Stimulated activated CD4-positive, alpha-beta T cell treated with anti-CD3 and anti-CD28 coated beads, Interleukin-4, amount 100 ng/mL, for 1 hour (primary cell): Measurements from ENCODE around the gene SPATA2.
"Not testable (repeated sequence)": the region's sequence is repeated elsewhere in the genome, so short reads cannot be mapped to it uniquely, and the experiment has no call there.

Experiments used
- DNase-seq: peaks from one replicate; pipeline ENCODE4 v3.0.0-alpha.2; 2020

SPATA2 gene

GRCh38 chr20:49882171-49882970 is 33.0 kb downstream of the SPATA2 start:
- no peak for DNase-seq

DNA sequence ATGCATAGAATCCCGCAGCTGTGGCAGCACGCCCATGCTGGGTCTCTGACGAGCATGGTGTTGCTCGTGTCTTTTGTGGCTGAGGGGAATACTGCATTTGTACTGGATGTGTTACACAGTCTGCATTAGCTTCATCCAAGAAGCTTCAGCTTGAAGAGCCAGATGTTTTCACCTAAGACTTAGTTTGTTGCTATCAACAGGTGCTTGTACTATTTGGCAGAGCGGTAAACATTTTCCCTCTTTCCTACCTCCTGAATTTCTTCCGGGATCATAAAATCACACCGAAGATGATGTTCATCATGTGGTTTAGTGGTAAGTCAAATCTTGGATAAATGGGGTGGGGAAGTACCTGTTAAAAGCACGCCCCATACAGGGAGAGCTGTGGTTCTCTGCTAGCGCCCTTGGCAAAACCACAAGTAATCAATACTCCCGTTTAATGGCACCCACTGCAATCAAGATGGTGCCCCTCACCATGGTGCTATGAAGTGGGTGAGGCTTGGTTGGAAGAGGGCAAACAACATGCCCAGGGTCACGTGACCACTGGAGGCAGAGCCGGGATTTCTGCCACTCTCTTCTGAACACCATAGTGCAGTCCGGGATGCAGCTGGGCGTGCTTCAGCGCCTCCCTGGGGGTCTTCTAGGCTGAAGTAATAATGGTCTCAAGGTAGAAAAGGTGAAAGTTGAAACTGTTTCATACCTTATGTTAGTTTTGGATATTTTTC is 34.4 kb downstream of the SPATA2 start:
- DNase-seq: no peak

DNA sequence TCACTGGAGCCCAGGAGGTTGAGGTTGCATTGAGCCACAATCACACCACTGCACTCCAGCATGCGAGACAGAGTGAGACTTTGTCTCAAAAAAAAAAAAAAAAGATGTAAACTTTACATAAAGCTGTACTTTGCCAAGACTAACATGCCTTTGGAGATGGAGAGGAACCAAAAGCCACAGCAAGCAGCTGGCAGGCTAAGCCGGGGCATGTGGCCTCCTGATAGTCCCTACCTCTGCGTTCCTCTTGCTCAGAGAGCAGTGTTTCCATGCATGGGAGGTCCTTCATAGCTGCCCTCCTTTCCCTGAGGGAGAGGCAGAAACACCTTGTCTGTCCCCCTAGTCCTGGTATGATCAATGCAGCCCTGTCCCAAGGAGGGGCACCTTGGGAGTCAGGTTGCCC is 35.2 kb downstream of the SPATA2 start:
- no peak for DNase-seq

GRCh38 chr20:49878977-49879376 is 36.4 kb downstream of the SPATA2 start:
- no peak for DNase-seq

- DNase-seq: no peak
Measured at GRCh38 chr20:49877386-49877921, 37.9 kb downstream of the SPATA2 start.

DNA sequence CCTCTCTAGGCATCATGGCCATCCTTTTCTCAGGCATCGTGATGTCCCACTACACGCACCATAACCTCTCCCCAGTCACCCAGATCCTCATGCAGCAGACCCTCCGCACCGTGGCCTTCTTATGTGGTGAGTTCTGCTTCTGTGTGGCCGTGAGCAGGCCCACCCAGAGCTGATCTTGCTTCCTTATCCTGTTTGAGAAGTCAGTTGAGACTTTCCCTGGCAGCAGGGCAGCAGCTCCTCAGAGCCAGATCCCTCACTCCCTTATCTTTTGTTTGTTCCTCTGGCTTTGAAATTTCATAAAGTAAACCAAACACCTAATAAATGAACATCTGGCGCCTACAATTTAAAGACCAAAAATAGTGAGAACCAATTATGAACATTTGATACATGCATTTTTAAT is 40.6 kb downstream of the SPATA2 start:
- no peak for DNase-seq

DNA sequence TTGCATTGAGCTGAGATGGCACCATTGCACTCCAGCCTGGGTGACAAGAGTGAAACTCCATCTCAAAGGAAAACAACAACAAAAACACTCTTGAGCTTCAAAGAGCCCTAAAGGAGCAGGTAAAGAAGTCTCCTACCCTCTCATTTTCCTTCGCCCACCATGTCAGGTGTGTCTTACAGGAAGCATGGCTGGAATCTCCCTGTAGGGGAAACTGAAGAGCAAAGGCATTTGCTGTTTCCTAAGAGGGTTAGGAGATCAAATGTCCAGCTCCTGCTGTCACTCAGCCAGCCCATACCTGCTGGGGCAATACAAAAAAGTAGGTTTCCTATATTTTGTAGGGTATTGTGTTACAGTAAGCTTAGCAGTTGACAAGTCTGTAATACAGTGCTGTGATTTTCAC is 43.3 kb downstream of the SPATA2 start:
- no peak for DNase-seq

DNA sequence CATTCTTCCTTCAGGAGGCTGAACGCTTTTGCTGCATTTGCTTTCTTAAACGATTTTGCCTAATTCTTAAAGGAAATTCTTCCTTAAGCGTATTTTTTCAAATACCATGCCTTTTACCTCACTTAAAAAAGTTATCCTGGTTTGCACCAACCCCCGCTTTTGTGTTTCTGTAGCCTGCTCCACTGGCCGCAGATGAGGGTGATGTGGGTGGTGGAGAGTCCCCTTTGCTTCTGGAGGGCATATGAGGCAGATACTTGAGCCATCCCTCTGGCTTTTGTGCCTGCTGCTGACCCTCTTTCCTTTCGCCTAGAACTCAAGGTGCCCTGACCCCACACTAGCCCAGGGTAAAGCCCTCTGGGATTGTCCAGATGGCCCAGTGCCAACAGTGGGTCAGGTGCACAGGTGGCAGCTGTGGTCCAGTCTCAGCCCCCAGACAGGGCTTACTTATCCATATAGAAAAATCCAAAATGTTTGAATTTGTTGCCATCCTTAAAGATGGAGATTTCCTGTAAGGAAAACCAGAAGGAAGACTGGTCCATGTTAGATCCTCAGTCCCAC is 43.9 kb downstream of the SPATA2 start:
- DNase-seq: no peak

- no peak for DNase-seq
Measured at GRCh38 chr20:49870261-49870660, 45.1 kb downstream of the SPATA2 start.

- no peak for DNase-seq
Measured at GRCh38 chr20:49868964-49869363, 46.4 kb downstream of the SPATA2 start.

GRCh38 chr20:49868538-49868937 is 46.8 kb downstream of the SPATA2 start:
- DNase-seq: no peak

- DNase-seq: no peak
Measured at GRCh38 chr20:49867453-49868215, 47.7 kb downstream of the SPATA2 start.

DNA sequence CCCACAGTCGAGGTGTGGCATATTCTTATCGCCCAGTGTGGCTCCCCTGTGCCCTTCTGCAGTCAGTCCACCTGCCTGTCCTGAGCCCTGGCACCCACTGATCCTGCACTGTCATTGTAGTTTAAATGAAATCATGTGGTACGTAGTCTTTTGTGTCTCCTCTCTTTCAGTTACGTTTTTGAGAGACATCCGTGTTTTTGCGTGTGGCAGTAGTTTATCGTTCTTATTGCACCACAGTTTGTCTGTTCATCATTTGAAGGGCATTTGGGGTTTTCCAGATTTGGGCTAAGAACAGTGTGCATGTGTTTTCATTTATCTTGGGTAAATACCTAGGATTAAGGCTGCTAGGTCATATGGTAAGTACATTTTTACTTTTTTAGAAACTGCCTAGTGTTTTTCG is 49.3 kb downstream of the SPATA2 start:
- DNase-seq: no peak

GRCh38 chr20:49865559-49865958 is 49.8 kb downstream of the SPATA2 start:
- DNase-seq: no peak

GRCh38 chr20:49863666-49864065 is 51.7 kb downstream of the SPATA2 start:
- DNase-seq: no peak

DNA sequence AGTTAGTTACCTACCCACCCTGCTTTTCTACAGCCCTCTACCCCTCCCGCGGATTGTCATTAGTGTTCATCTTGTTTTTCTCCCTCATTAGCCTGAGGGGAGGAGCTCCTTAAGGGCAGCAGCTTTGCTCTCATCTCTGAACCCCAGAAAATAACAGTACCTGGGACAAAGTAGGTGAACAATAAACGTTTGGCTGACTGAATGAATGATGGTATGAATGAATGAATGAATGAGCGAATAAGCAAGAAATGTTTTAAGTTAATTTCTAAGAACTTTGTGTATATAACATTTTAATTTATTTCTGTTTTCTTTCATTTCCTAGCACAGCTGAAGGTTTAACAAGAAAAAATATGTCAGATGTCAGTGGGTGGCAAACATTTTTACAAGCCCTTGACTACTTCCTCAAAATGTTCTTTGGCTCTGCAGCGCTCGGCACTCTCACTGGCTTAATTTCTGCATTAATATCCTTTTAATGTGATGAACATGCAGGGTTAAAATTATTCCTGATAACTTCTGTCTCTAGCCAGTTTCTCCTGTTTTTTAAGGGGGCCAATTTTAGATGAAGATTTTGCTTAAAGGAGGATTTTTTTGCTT is 52.6 kb downstream of the SPATA2 start:
- DNase-seq: no peak

- DNase-seq: not testable (repeated sequence)
Measured at GRCh38 chr20:49861232-49861631, 54.1 kb downstream of the SPATA2 start.

DNA sequence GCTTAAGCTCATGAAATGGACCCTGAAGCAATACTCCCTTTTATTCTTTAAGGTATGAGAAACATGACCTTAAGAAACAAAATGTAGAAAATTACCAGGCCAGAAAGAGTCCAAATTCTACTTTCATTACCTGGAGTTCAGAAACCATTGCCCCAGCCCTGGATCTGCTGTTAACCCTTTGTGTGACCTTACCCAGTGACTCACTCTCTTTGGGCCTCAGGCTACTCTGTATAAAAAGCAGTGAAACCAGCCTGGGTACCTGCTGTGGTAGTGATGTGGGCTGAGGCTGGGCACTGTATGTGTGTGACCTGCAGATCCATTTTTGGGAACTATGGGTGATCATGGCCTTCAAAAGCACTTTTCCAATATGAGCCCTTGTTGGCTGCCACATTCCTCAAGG is 55.5 kb downstream of the SPATA2 start:
- no peak for DNase-seq

DNA sequence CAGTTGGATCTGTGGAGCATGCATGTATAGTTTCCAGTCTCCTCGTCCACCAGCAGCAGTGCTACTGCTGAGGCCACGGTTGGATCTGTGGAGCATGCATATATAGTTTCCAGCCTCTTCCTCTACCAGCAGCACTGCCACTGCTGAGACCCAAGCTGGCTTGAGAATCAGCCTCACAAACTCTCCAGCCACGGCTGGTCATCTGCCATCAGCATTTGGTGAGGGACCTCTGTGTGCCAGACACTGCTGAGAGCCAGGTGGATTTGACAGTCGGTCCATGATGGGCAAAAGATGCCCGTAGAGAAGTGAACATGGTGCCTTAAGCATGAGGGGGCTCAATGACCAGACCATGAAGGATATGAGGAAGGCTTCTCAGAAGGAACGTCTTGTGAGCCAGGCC is 56.3 kb downstream of the SPATA2 start:
- DNase-seq: no peak

DNA sequence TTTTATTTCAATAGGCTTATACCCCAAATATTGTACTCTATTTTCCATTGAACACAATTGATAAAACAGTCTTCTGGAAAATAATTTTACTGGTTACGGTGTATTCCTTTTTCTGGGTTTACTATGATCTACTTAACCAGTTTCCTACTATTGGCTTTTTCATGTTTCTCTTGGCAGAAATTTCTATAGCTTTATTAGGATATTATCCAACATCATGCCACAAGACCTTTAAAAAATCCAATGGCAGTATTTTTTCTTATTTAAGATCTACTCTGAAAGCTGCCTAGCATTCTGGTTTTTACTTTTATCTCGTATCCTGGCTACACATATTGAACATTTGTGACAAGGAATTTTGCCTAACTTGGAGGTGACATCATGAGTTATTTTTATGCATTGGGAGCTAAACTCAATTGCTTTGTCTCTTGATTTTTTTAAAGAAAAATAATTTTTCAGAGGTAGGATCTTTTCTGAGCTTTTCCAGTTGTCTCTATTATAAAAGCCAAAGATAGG is 57.2 kb downstream of the SPATA2 start:
- DNase-seq: no peak

DNA sequence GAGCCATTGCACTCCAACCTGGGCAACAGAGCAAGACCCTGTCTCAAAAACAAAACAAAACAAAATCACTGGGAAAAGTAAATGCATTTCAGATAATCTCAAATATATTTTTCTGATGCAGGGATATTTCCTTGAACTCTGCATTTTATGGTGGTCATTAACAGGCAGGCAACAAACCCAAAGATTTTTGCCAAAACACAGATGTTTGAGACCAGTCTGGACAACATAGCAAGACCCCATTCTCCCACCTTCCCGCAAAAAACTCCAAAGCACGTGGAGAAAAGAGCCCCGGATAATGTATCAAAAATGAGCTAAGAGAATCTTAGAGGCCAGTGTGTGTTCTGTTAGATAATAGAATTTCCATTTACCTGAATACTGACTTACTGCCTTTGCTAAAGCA is 58.4 kb downstream of the SPATA2 start:
- no peak for DNase-seq

GRCh38 chr20:49854190-49854875 is 61.0 kb downstream of the SPATA2 start:
- no peak for DNase-seq
